GM12878 (cell line): ENCODE measurements around the gene TOPORS. TPM values are rescaled to one million over a fixed set of nuclear protein-coding genes. Genes with fewer than 3 reads are reported as not detected.

Source experiments
- BCL3 ChIP-seq: IDR thresholded peaks from 2 replicates; pipeline ENCODE4 v1.6.1; 2011; ENCODE audit warnings: borderline replicate concordance, low read depth, mild to moderate bottlenecking, moderate library complexity, low read length; ENCODE audit not compliant: insufficient read depth, poor library complexity, severe bottlenecking
- BRCA1 ChIP-seq: IDR thresholded peaks from 2 replicates; pipeline ENCODE4 v1.6.1; 2011; ENCODE audit warnings: low read depth, low read length, improper control_type of control experiment
- CBFB ChIP-seq: IDR thresholded peaks from 2 replicates; pipeline ENCODE4 v1.6.1; 2016; ENCODE audit warnings: antibody characterized with exemption, low read depth
- ELK1 ChIP-seq: IDR thresholded peaks from 2 replicates; pipeline ENCODE4 v1.6.1; 2012; ENCODE audit warnings: low read depth, low read length, improper control_type of control experiment
- JUNB ChIP-seq: IDR thresholded peaks from 2 replicates; pipeline ENCODE4 v1.6.1; 2016; ENCODE audit warnings: antibody characterized with exemption, mild to moderate bottlenecking
- MEF2B ChIP-seq: fragments of 450-650 bp; IDR thresholded peaks from 2 replicates; pipeline ENCODE4 v1.6.1; 2018; ENCODE audit warnings: mild to moderate bottlenecking, moderate library complexity; ENCODE audit not compliant: partially characterized antibody, poor library complexity, severe bottlenecking
- NKRF ChIP-seq: fragments of 450-650 bp; conservative IDR thresholded peaks from 2 replicates; pipeline ENCODE4 v1.6.1; 2017; ENCODE audit warnings: mild to moderate bottlenecking, moderate library complexity
- RB1 ChIP-seq: fragments of 450-650 bp; formaldehyde crosslinking; IDR thresholded peaks from 2 replicates; pipeline ENCODE4 v1.6.1; 2017; ENCODE audit warnings: mild to moderate bottlenecking, borderline replicate concordance
- RBBP5 ChIP-seq: fragments of 200-600 bp; sonication (generic); conservative IDR thresholded peaks from 2 replicates; pipeline ENCODE4 v1.6.1; 2016
- TCF7 ChIP-seq: IDR thresholded peaks from 2 replicates; pipeline ENCODE4 v1.6.1; 2014; ENCODE audit warnings: antibody characterized with exemption, borderline replicate concordance
- polyA plus RNA-seq, 11 experiments: library from polyadenylated mRNA; depleted of rRNA in 4 of 11; unstranded in 6 of 11; stranded (reverse) in 5 of 11; fragments of >200 nt; fragmentation: Nextera tagmentation in 4 of 11; fragmentation: Illumina TruSeq in 1 of 11; extraction: Ambion mirVana in 4 of 11; extraction: Trizol in 1 of 11; gene quantifications; 1 replicate in 1 of 11; 2 replicates in 10 of 11; pipeline versions ENCODE4 v1.2.1 to v1.2.3, GENCODE V29; 2011 to 2016; ENCODE audit warnings: inconsistent platforms in 2 of 11, missing spikeins in 2 of 11, low read depth in 1 of 11
- total RNA-seq, 4 experiments: library from RNA; depleted of rRNA in 3 of 4; stranded (reverse); fragments of >200 nt in 3 of 4; fragmentation: Illumina TruSeq in 1 of 4; extraction: Trizol in 1 of 4; gene quantifications; 2 replicates each; pipeline versions ENCODE4 v1.2.1 to v1.2.3, GENCODE V29; 2013 to 2021
- TF ChIP-seq, protein P1 (sequence below): IDR thresholded peaks from 2 replicates; pipeline ENCODE4 v1.6.1; 2012; ENCODE audit warnings: low read length, inconsistent platforms

Gene TOPORS
- total and polyA plus RNA-seq, 10 of the 15 experiments (the other 5 are each of a cell fraction or from before 2014, with no cell fraction given) = 6.0 to 27.8 (median 14.3) TPM

- TF ChIP-seq BCL3 (no peak), NKRF (no peak), ELK1 (no peak), TCF7 (no peak), CBFB (no peak), RBBP5 (no peak), RB1 (no peak), MEF2B (no peak), BRCA1 (no peak), JUNB (no peak)
- TF ChIP-seq, protein P1, sequence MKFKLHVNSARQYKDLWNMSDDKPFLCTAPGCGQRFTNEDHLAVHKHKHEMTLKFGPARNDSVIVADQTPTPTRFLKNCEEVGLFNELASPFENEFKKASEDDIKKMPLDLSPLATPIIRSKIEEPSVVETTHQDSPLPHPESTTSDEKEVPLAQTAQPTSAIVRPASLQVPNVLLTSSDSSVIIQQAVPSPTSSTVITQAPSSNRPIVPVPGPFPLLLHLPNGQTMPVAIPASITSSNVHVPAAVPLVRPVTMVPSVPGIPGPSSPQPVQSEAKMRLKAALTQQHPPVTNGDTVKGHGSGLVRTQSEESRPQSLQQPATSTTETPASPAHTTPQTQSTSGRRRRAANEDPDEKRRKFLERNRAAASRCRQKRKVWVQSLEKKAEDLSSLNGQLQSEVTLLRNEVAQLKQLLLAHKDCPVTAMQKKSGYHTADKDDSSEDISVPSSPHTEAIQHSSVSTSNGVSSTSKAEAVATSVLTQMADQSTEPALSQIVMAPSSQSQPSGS = no peak
These were observed 18.6 kb downstream of the TOPORS start (continued) for GRCh38 chr9:32533816-32534215.
